GM20000 (cell line): ENCODE results near the gene DAP.

ENCODE experiments used
- DNase-seq: peaks from one replicate; pipeline ENCODE4 v3.0.0; 2012; ENCODE audit warnings: low spot score
- CTCF ChIP-seq: IDR thresholded peaks from 2 replicates; pipeline ENCODE4 v1.5.1; 2012; ENCODE audit warnings: mild to moderate bottlenecking, control low read depth; ENCODE audit errors: extremely low read depth, missing control alignments

The DAP gene

GRCh38 chr5:10750909-10751308, 10.1 kb downstream of the DAP start:
- DNase-seq = no peak
- TF ChIP-seq CTCF = no peak

- DNase-seq = no peak
- TF ChIP-seq CTCF = no peak
These were observed 13.1 kb downstream of the DAP start for GRCh38 chr5:10747678-10748622.

GRCh38 chr5:10746711-10747110, 14.3 kb downstream of the DAP start:
- no peak for TF ChIP-seq CTCF
- no peak for DNase-seq

- no peak for TF ChIP-seq CTCF
- no peak for DNase-seq
These were observed 15.9 kb downstream of the DAP start for GRCh38 chr5:10745133-10745532.

- no peak for DNase-seq
- no peak for TF ChIP-seq CTCF
These were observed 16.4 kb downstream of the DAP start for GRCh38 chr5:10744681-10745080.

- no peak for DNase-seq
- TF ChIP-seq CTCF = no peak
These were observed 17.1 kb downstream of the DAP start for GRCh38 chr5:10743951-10744350.

GRCh38 chr5:10743526-10743925, 17.5 kb downstream of the DAP start:
- no peak for DNase-seq
- TF ChIP-seq CTCF = no peak
